HCT116 (cell line): ENCODE measurements around the gene CCDC85B. TPM values are rescaled to one million over a fixed set of nuclear protein-coding genes. Genes with fewer than 3 reads are reported as not detected.

ENCODE experiments used
- ATAC-seq: fragments of 200-7000 bp; cut with Tn5 transposase; 2 replicates; pipeline ENCODE4 v1.9.1; 2020; ENCODE audit warnings: mild to moderate bottlenecking, moderate library complexity
- BruUV-seq: library from RNA; stranded (reverse); fragments of 400-500 nt; replicated peaks from 2 replicates; lab custom pipeline; 2021; lab: Mats Ljungman, UMichigan
- CTCF ChIA-PET: fragments of 300-600 bp; sonication (Branson Sonifier 250); formaldehyde crosslinking; loops from one replicate; lab custom pipeline; 2021; ENCODE audit warnings: antibody characterized with exemption; lab: Charles Lee
- POLR2A ChIA-PET: fragments of 300-600, 350-600 bp; sonication (Branson Sonifier 250); formaldehyde crosslinking; loops from one replicate; lab custom pipeline; 2021; ENCODE audit warnings: antibody characterized with exemption; lab: Charles Lee
- RAD21 ChIA-PET, 2 experiments: fragments of 300-600 bp; sonication (Branson Sonifier 250); formaldehyde crosslinking; loops; one replicate each; lab custom pipeline; 2023; ENCODE audit warnings: low total read pairs in 2 of 2; ENCODE audit not compliant: uncharacterized antibody in 2 of 2, unreplicated experiment in 2 of 2, low non-redundant PET in 1 of 2; lab: Charles Lee
- DNase-seq: peaks from one replicate; pipeline ENCODE4 v3.0.0-alpha.2; 2010; ENCODE audit warnings: low read depth, low spot score
- H2AFZ ChIP-seq: fragments of 200-600 bp; shearing (Covaris generic), sonication (generic); 2 replicates; pipeline ENCODE4 v1.6.1; 2017; ENCODE audit warnings: low read depth, mixed run types, mixed read lengths, antibody characterized with exemption, low read length; ENCODE audit not compliant: poor library complexity, severe bottlenecking
- H3K27ac ChIP-seq: 2 replicates; pipeline ENCODE4 v1.5.1; 2012; ENCODE audit warnings: low read depth, low read length
- H3K27me3 ChIP-seq: fragments of 200-600 bp; sonication (generic); 2 replicates; pipeline ENCODE4 v1.6.1; 2016; ENCODE audit warnings: mixed run types, low read length, mixed read lengths; ENCODE audit not compliant: insufficient read depth
- H3K36me3 ChIP-seq, 2 experiments: fragments of 200-500 bp in 1 of 2; fragments of 200-600 bp in 1 of 2; sonication (Bioruptor generic) in 1 of 2; sonication (generic) in 1 of 2; 2 replicates each; pipeline versions ENCODE4 v1.5.1 to v1.6.1; 2014 to 2016; ENCODE audit warnings: low read length in 2 of 2, inconsistent platforms in 1 of 2, mixed read lengths in 1 of 2, mixed run types in 1 of 2; ENCODE audit not compliant: insufficient read depth in 2 of 2, control insufficient read depth in 1 of 2
- H3K4me1 ChIP-seq, 2 experiments: fragments of 200-600 bp in 1 of 2; sonication (generic) in 1 of 2; 2 replicates each; pipeline versions ENCODE4 v1.5.1 to v1.6.1; 2012 to 2017; ENCODE audit warnings: low read length in 2 of 2, inconsistent platforms in 1 of 2, mild to moderate bottlenecking in 1 of 2, mixed read lengths in 1 of 2, mixed run types in 1 of 2, moderate library complexity in 1 of 2; ENCODE audit not compliant: insufficient read depth in 2 of 2, control insufficient read depth in 1 of 2
- H3K4me2 ChIP-seq: fragments of 200-600 bp; sonication (generic); 2 replicates; pipeline ENCODE4 v1.6.1; 2017; ENCODE audit warnings: mixed run types, low read length, mixed read lengths
- H3K4me3 ChIP-seq, 2 experiments: fragments of 200-600 bp in 1 of 2; sonication (generic) in 1 of 2; replicated peaks in 1 of 2; 2 replicates each; pipeline ENCODE4 v1.5.1; 2011 to 2016; ENCODE audit warnings: low read length in 2 of 2, control low read depth in 1 of 2, low read depth in 1 of 2, mild to moderate bottlenecking in 1 of 2, mixed read lengths in 1 of 2, mixed run types in 1 of 2
- H3K79me2 ChIP-seq: fragments of 200-600 bp; sonication (generic); 2 replicates; pipeline ENCODE4 v1.6.1; 2017; ENCODE audit warnings: mild to moderate bottlenecking, mixed run types, low read length, moderate library complexity, mixed read lengths; ENCODE audit not compliant: insufficient read depth
- H3K9ac ChIP-seq: fragments of 200-600 bp; sonication (generic); 2 replicates; pipeline ENCODE4 v1.6.1; 2016; ENCODE audit warnings: low read length, mixed read lengths
- H3K9me2 ChIP-seq: fragments of 200-600 bp; sonication (generic), shearing (Covaris generic); 2 replicates; pipeline ENCODE4 v1.6.1; 2017; ENCODE audit warnings: mixed run types, mild to moderate bottlenecking, moderate library complexity; ENCODE audit not compliant: insufficient read depth
- H3K9me3 ChIP-seq, 2 experiments: fragments of 200-500 bp in 1 of 2; fragments of 200-600 bp in 1 of 2; sonication (Bioruptor generic) in 1 of 2; sonication (generic) in 1 of 2; 2 replicates each; pipeline ENCODE4 v1.6.1; 2014 to 2017; ENCODE audit warnings: low read length in 2 of 2, mixed read lengths in 2 of 2, inconsistent platforms in 1 of 2, low read depth in 1 of 2, mild to moderate bottlenecking in 1 of 2, mixed run types in 1 of 2, moderate library complexity in 1 of 2; ENCODE audit not compliant: control insufficient read depth in 1 of 2, insufficient read depth in 1 of 2
- H4K20me1 ChIP-seq: fragments of 200-600 bp; sonication (generic), shearing (Covaris generic); 2 replicates; pipeline ENCODE4 v1.6.1; 2017; ENCODE audit warnings: mixed run types, mild to moderate bottlenecking, moderate library complexity; ENCODE audit not compliant: insufficient read depth
- ATF3 ChIP-seq: IDR thresholded peaks from 2 replicates; pipeline ENCODE4 v1.6.1; 2012
- CBX3 ChIP-seq: IDR thresholded peaks from 2 replicates; pipeline ENCODE4 v1.6.1; 2012; ENCODE audit warnings: low read depth
- CEBPB ChIP-seq: IDR thresholded peaks from 2 replicates; pipeline ENCODE4 v1.6.1; 2012; ENCODE audit warnings: low read depth
- ELF1 ChIP-seq: IDR thresholded peaks from 2 replicates; pipeline ENCODE4 v1.6.1; 2012; ENCODE audit warnings: low read depth, borderline replicate concordance
- EZH2 ChIP-seq: fragments of 200-600 bp; sonication (generic); IDR thresholded peaks from 2 replicates; pipeline ENCODE4 v1.6.1; 2017; ENCODE audit warnings: antibody characterized with exemption, mixed run types
- EZH2phosphoT487 ChIP-seq: fragments of 200-600 bp; IDR thresholded peaks from 2 replicates; pipeline ENCODE4 v1.6.1; 2018; ENCODE audit warnings: antibody characterized with exemption, borderline replicate concordance
- FOSL1 ChIP-seq: IDR thresholded peaks from 2 replicates; pipeline ENCODE4 v1.6.1; 2012; ENCODE audit warnings: low read depth
- JUND ChIP-seq: IDR thresholded peaks from 2 replicates; pipeline ENCODE4 v1.6.1; 2012
- MAX ChIP-seq: IDR thresholded peaks from 2 replicates; pipeline ENCODE4 v1.6.1; 2012
- POLR2A ChIP-seq: IDR thresholded peaks from 2 replicates; pipeline ENCODE4 v1.7.0; 2011; ENCODE audit warnings: borderline replicate concordance; ENCODE audit not compliant: insufficient read depth, insufficient read length; ENCODE audit errors: extremely low read depth
- POLR2AphosphoS5 ChIP-seq: IDR thresholded peaks from 2 replicates; pipeline ENCODE4 v1.6.1; 2011; ENCODE audit warnings: mild to moderate bottlenecking, low read depth, low read length, moderate library complexity
- RAD21 ChIP-seq: IDR thresholded peaks from 2 replicates; pipeline ENCODE4 v1.6.1; 2012; ENCODE audit warnings: low read depth, mild to moderate bottlenecking
- REST ChIP-seq: IDR thresholded peaks from 2 replicates; pipeline ENCODE4 v1.6.1; 2012; ENCODE audit warnings: low read depth
- SP1 ChIP-seq: IDR thresholded peaks from 2 replicates; pipeline ENCODE4 v1.6.1; 2012; ENCODE audit warnings: low read depth
- SRF ChIP-seq: IDR thresholded peaks from 2 replicates; pipeline ENCODE4 v1.6.1; 2012; ENCODE audit warnings: low read depth
- TCF7L2 ChIP-seq: IDR thresholded peaks from 2 replicates; pipeline ENCODE4 v1.7.0; 2011; ENCODE audit warnings: borderline replicate concordance, inconsistent platforms; ENCODE audit not compliant: insufficient read depth, insufficient read length; ENCODE audit errors: extremely low read depth
- YY1 ChIP-seq: IDR thresholded peaks from 2 replicates; pipeline ENCODE4 v1.6.1; 2011; ENCODE audit warnings: low read length, low read depth, moderate library complexity, mild to moderate bottlenecking; ENCODE audit not compliant: insufficient replicate concordance; ENCODE audit errors: extremely low read depth
- ZBTB33 ChIP-seq: IDR thresholded peaks from 2 replicates; pipeline ENCODE4 v1.6.1; 2011; ENCODE audit warnings: mild to moderate bottlenecking, low read length, moderate library complexity; ENCODE audit not compliant: insufficient replicate concordance; ENCODE audit errors: extremely low read depth
- ZFX ChIP-seq: fragments of 450-650 bp; IDR thresholded peaks from 2 replicates; pipeline ENCODE4 v1.6.1; 2017
- intact Hi-C: fragments of 100-400 bp; cut with micrococcal nuclease; formaldehyde crosslinking; loops from 2 replicates; pipeline ENCODE4 v1.10.0; 2022
- total RNA-seq: library from RNA; stranded (reverse); gene quantifications from one replicate; pipeline ENCODE4 v1.2.1, GENCODE V29; 2021; ENCODE audit not compliant: unreplicated experiment

CCDC85B gene
- total RNA-seq, 1 experiment from 2014 or later, result 84.3 TPM

- BruUV-seq, result no TSS peak
- RAD21 ChIA-PET, result no interaction called here
- Histone ChIP-seq H3K4me1 (peaks cover 2 to 11% of the 10 kb centered on the region in 2 experiments; a peak in 3 of 4 replicates), H3K4me2 (no peak overlapping the region), H2AFZ (no peak overlapping the region), H3K27ac (no peak overlapping the region), H4K20me1 (no peaks in the 10 kb centered on the region), H3K9ac (no peak overlapping the region), H3K9me3 (no peaks in the 10 kb centered on the region), H3K9me2 (no peaks in the 10 kb centered on the region), H3K27me3 (no peaks in the 10 kb centered on the region), H3K79me2 (peaks cover 22% of the 10 kb centered on the region; the same call in 1 of the 2 replicates), H3K36me3 (peaks cover 5 to 36% of the 10 kb centered on the region in 2 experiments), H3K4me3 (no peak overlapping the region)
- CTCF ChIA-PET, result no interaction called here
- DNase-seq, result no peak
- POLR2A ChIA-PET, result no interaction called here
- TF ChIP-seq MAX (no peak), YY1 (no peak), POLR2AphosphoS5 (no peak), SRF (no peak), CBX3 (no peak), EZH2phosphoT487 (no peak), CEBPB (no peak), ZBTB33 (no peak), TCF7L2 (no peak), ZFX (no peak), SP1 (no peak), FOSL1 (no peak), ELF1 (no peak), POLR2A (no peak), EZH2 (no peak), JUND (no peak), RAD21 (no peak), REST (no peak), ATF3 (no peak)
- no peak for ATAC-seq
- intact Hi-C loops, result no loop called here
These were observed 9.5 kb upstream of the CCDC85B start for GRCh38 chr11:65880844-65881421.
